HepG2 (cell line): Measurements from ENCODE around the gene ATP13A3. TPM values are rescaled to one million over a fixed set of nuclear protein-coding genes. Genes with fewer than 3 reads are reported as not detected.

ENCODE experiments used
- ATF7 ChIP-seq, 2 experiments: fragments of 450-650 bp in 1 of 2; sonication (generic) in 1 of 2; formaldehyde crosslinking in 1 of 2; IDR thresholded peaks; 2 replicates each; pipeline versions ENCODE4 v1.4.0 to v1.6.1; 2016 to 2020; ENCODE audit warnings: antibody characterized with exemption in 1 of 2, mild to moderate bottlenecking in 1 of 2, missing genetic modification reagents in 1 of 2
- CBX5 ChIP-seq: sonication (generic); formaldehyde crosslinking; IDR thresholded peaks from 2 replicates; pipeline ENCODE4 v1.4.0; 2020; ENCODE audit warnings: missing genetic modification reagents, borderline replicate concordance
- CEBPG ChIP-seq: IDR thresholded peaks from 2 replicates; pipeline ENCODE4 v1.6.1; 2016
- FOXA3 ChIP-seq: IDR thresholded peaks from 2 replicates; pipeline ENCODE4 v1.6.1; 2016; ENCODE audit warnings: missing genetic modification reagents, missing compliant biosample characterization
- FOXK1 ChIP-seq: sonication (generic); formaldehyde crosslinking; IDR thresholded peaks from 2 replicates; pipeline ENCODE4 v1.4.0; 2020; ENCODE audit warnings: low read depth, missing genetic modification reagents, borderline replicate concordance
- HOXA7 ChIP-seq: sonication (generic); formaldehyde crosslinking; IDR thresholded peaks from 2 replicates; pipeline ENCODE4 v1.8.1; 2022; ENCODE audit warnings: mild to moderate bottlenecking, missing genetic modification reagents, moderate library complexity
- KDM6A ChIP-seq: IDR thresholded peaks from 2 replicates; pipeline ENCODE4 v1.6.1; 2016; ENCODE audit warnings: low read depth
- MLX ChIP-seq: IDR thresholded peaks from 2 replicates; pipeline ENCODE4 v1.6.1; 2016
- MTA1 ChIP-seq: sonication (generic); formaldehyde crosslinking; IDR thresholded peaks from 2 replicates; pipeline ENCODE4 v1.4.0; 2020; ENCODE audit warnings: missing genetic modification reagents, mild to moderate bottlenecking, borderline replicate concordance
- NFIB ChIP-seq: sonication (generic); formaldehyde crosslinking; IDR thresholded peaks from 2 replicates; pipeline ENCODE4 v1.9.0; 2021; ENCODE audit warnings: missing genetic modification reagents, mild to moderate bottlenecking, borderline replicate concordance
- NFIC ChIP-seq: IDR thresholded peaks from 2 replicates; pipeline ENCODE4 v1.6.1; 2012; ENCODE audit warnings: mild to moderate bottlenecking, low read length, inconsistent platforms
- POLR2A ChIP-seq, 2 experiments: IDR thresholded peaks; 2 replicates each; pipeline ENCODE4 v1.6.1; 2011; ENCODE audit warnings: low read depth in 2 of 2, low read length in 2 of 2, mild to moderate bottlenecking in 1 of 2, moderate library complexity in 1 of 2; ENCODE audit not compliant: insufficient read depth in 1 of 2
- PTBP1 ChIP-seq: fragments of 200-400 bp; formaldehyde crosslinking; IDR thresholded peaks from 2 replicates; pipeline ENCODE4 v1.6.1; 2018; ENCODE audit warnings: low read length, low read depth; ENCODE audit not compliant: poor library complexity, severe bottlenecking
- TFAP4 ChIP-seq: sonication (generic); IDR thresholded peaks from 2 replicates; pipeline ENCODE4 v1.6.1; 2016; ENCODE audit warnings: low read depth, borderline replicate concordance
- TSC22D2 ChIP-seq: sonication (generic); formaldehyde crosslinking; IDR thresholded peaks from 2 replicates; pipeline ENCODE4 v1.5.1; 2020; ENCODE audit warnings: missing genetic modification reagents, mild to moderate bottlenecking, borderline replicate concordance
- YY1 ChIP-seq: IDR thresholded peaks from 2 replicates; pipeline ENCODE4 v1.6.1; 2011; ENCODE audit warnings: low read length, low read depth, moderate library complexity, mild to moderate bottlenecking; ENCODE audit not compliant: insufficient read depth, insufficient replicate concordance
- ZC3H4 ChIP-seq: sonication (generic); formaldehyde crosslinking; IDR thresholded peaks from 2 replicates; pipeline ENCODE4 v1.4.0; 2020; ENCODE audit warnings: missing genetic modification reagents, borderline replicate concordance
- ZNF142 ChIP-seq: sonication (generic); formaldehyde crosslinking; IDR thresholded peaks from 2 replicates; pipeline ENCODE4 v1.4.0; 2020; ENCODE audit warnings: missing genetic modification reagents
- polyA plus RNA-seq, 8 experiments: library from polyadenylated mRNA; depleted of rRNA in 3 of 8; stranded (reverse) in 7 of 8; unstranded in 1 of 8; fragments of >200 nt; fragmentation: Illumina TruSeq in 4 of 8; extraction: Trizol in 4 of 8; gene quantifications; 2 replicates each; pipeline versions ENCODE4 v1.2.1 to v1.2.3, GENCODE V29; 2011 to 2016; ENCODE audit warnings: low read depth in 4 of 8, missing spikeins in 1 of 8, mixed read lengths in 1 of 8; ENCODE audit not compliant: insufficient read depth in 1 of 8
- total RNA-seq, 5 experiments: library from RNA; depleted of rRNA; stranded (reverse); fragments of >200 nt; fragmentation: Illumina TruSeq; extraction: Trizol; gene quantifications; 2 replicates each; pipeline ENCODE4 v1.2.3, GENCODE V29; 2016; ENCODE audit warnings: low read depth in 1 of 5
- TF ChIP-seq, protein P1 (sequence below): sonication (generic); formaldehyde crosslinking; conservative IDR thresholded peaks from 2 replicates; pipeline ENCODE4 v1.4.0; 2020; ENCODE audit warnings: mild to moderate bottlenecking, missing genetic modification reagents, moderate library complexity

The ATP13A3 gene
- total and polyA plus RNA-seq, 2 of the 13 experiments (the other 11 are each of a cell fraction or from before 2014, with no cell fraction given) = 44.9 to 80.8 TPM

DNA sequence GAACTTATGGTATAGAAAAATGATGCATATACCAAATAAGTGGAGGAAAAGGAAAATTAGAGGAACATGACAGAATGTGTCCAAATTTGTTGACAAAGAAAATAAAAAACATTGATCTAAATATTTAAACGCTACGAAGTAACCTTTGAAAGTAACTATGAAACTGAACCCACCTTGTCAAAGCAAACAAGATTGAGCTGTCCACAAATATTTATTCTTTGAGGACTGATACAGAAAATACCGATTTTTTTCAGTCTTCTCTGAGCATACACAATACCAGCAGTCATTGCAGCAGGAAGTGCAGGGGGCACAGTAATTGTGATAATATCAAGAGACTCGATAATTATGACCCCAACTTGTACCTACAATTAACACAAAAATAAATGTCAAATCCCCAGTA is 40.0 kb downstream of the ATP13A3 start (continued):
- TF ChIP-seq CBX5 (CRISPR knock-in tag) (no peak), HOXA7 (no peak), ATF7 (IDR thresholded peaks at IDR 0.05) (no peak), ATF7 (CRISPR knock-in tag; IDR thresholded peaks at IDR 0.05) (no peak), NFIB (CRISPR knock-in tag) (no peak), TSC22D2 (CRISPR knock-in tag) (no peak), NFIC (peak; percentile 73; the same call in 1 of the 2 replicates), CEBPG (CRISPR knock-in tag) (peak; percentile 28; the same call in 1 of the 2 replicates), TFAP4 (no peak), FOXA3 (CRISPR knock-in tag) (peak; percentile 94), YY1 (no peak), KDM6A (no peak), MTA1 (CRISPR knock-in tag) (no peak), MLX (0 out of 2 replicates have a peak, but pooled peaks have one; percentile 36), PTBP1 (no peak), ZNF142 (no peak), ZC3H4 (CRISPR knock-in tag) (no peak), FOXK1 (CRISPR knock-in tag) (no peak), POLR2A (IDR thresholded peaks at IDR 0.05; ENCODE audit: insufficient read depth in 1 of 2, low read depth in 2 of 2, low read length in 2 of 2) (no peak)
- TF ChIP-seq, protein P1, sequence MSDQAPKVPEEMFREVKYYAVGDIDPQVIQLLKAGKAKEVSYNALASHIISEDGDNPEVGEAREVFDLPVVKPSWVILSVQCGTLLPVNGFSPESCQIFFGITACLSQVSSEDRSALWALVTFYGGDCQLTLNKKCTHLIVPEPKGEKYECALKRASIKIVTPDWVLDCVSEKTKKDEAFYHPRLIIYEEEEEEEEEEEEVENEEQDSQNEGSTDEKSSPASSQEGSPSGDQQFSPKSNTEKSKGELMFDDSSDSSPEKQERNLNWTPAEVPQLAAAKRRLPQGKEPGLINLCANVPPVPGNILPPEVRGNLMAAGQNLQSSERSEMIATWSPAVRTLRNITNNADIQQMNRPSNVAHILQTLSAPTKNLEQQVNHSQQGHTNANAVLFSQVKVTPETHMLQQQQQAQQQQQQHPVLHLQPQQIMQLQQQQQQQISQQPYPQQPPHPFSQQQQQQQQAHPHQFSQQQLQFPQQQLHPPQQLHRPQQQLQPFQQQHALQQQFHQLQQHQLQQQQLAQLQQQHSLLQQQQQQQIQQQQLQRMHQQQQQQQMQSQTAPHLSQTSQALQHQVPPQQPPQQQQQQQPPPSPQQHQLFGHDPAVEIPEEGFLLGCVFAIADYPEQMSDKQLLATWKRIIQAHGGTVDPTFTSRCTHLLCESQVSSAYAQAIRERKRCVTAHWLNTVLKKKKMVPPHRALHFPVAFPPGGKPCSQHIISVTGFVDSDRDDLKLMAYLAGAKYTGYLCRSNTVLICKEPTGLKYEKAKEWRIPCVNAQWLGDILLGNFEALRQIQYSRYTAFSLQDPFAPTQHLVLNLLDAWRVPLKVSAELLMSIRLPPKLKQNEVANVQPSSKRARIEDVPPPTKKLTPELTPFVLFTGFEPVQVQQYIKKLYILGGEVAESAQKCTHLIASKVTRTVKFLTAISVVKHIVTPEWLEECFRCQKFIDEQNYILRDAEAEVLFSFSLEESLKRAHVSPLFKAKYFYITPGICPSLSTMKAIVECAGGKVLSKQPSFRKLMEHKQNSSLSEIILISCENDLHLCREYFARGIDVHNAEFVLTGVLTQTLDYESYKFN (CRISPR knock-in tag) = peak; percentile 70
